HG03159 (cell line): ENCODE results near the gene DIAPH3.

Experiments used
- ATAC-seq: cut with Tn5 transposase; IDR thresholded peaks from one replicate; pipeline ENCODE4 v1.9.1; 2021; ENCODE audit warnings: mild to moderate bottlenecking, moderate library complexity; ENCODE audit not compliant: unreplicated experiment

DIAPH3 gene

DNA sequence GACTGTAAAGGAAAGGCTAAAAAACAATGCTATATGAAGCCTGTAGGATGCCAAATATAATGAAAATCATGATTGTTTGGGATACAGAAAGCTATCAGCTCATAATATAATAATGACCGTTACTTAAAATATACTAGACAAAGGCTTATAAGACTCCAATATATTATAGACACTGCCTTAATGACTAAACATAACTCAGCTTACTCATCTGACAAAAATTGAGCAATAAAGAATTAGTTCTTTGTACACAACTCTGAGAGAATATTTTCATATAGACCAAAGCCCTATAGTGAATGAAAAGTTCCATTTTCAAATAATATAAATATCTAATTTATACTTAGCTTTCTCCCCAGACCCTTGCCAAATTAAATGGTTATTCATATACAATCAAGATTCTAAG lies 283.3 kb downstream of the DIAPH3 start:
- no peak for ATAC-seq

DNA sequence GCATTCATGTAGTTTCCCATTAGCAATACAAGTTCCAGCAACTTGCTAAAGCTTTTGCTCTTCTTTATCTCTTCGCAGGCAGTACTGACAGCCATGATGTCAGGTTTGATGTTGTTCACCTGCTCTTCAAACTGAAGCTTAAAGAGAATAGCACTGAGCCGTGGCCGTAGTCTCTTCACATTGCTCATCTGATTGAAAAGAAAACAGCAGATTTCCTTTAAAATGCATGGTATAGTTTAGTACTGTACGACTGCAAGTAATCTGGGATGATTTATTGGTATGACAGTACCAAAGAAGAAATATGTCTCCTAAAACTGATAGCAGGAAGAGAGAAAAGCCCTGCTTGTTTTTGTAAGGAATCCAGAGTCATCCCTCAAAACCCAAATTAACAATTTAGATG lies 284.4 kb downstream of the DIAPH3 start:
- ATAC-seq, result no peak

- no peak for ATAC-seq
Measured at GRCh38 chr13:59877933-59878332, 285.8 kb downstream of the DIAPH3 start.

GRCh38 chr13:59874973-59875372 lies 288.8 kb downstream of the DIAPH3 start:
- ATAC-seq, result no peak

- no peak for ATAC-seq
Measured at GRCh38 chr13:59873856-59874255, 289.9 kb downstream of the DIAPH3 start.

- no peak for ATAC-seq
Measured at GRCh38 chr13:59873309-59873708, 290.4 kb downstream of the DIAPH3 start.

DNA sequence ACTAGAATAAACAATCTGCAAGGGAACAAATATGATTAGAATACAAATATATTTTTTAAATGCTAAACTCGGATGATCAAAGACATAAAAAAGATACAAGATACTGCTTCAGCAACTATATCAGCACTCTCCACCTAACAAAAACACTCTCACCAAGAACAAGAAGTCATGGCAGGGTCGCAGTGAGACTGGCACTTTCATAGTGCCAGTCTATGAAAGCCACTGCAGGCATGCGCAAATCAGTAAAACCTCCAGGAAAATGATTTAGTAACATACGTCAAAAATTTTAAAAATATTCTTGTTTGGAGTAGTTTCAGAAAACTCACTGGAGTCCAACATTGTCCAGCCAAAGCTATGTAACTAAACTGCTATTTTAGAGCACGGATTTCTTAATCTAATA lies 295.9 kb downstream of the DIAPH3 start:
- ATAC-seq, result no peak

DNA sequence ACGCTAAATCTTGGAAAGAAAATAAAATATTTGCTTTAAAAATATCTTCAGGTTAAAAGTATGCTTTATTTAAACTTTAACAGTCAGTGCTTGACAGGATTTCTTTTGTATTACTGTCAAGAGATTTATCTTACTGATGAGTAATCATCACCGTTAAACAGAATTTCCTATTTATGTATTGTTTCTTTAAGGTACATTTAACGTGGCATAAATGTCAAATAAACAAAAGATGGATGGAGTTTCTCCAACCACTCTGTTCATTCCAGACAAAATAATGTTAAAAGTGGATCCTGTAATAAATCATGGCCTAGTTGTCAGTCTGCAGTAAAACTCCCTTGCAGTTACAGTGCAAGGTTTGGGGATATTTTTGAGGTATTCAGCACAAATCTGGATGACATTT lies 298.3 kb downstream of the DIAPH3 start:
- no peak for ATAC-seq

- no peak for ATAC-seq
Measured at GRCh38 chr13:59863621-59864020, 300.1 kb downstream of the DIAPH3 start.

- no peak for ATAC-seq
Measured at GRCh38 chr13:59861676-59862075, 302.1 kb downstream of the DIAPH3 start.

DNA sequence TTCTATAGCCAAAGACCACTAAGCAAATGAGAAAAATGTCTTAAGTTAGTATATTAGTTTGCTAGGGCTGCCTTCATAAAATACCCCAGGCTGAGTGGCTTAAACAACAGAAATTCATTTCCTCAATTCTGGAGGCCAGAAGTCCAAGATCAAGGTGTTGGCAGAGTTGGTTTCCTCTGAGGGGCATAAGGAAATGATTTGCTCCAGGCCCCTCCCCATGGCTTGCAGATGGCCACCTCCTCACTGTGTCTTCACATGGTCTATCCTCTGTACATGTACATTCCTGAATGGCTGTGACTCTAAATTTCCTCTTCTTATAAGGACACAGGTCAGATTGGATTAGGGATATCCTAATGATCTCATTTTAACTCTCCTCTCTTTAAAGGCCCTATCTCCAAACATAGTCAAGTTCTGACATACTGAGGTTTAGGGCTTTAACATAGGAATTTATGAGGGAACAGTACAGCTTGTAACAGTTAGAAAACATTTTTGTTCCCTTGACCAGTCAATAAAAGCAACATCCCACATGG lies 307.4 kb downstream of the DIAPH3 start:
- ATAC-seq, result no peak

- ATAC-seq, result no peak
Measured at GRCh38 chr13:59846845-59847620, 316.7 kb downstream of the DIAPH3 start.

DNA sequence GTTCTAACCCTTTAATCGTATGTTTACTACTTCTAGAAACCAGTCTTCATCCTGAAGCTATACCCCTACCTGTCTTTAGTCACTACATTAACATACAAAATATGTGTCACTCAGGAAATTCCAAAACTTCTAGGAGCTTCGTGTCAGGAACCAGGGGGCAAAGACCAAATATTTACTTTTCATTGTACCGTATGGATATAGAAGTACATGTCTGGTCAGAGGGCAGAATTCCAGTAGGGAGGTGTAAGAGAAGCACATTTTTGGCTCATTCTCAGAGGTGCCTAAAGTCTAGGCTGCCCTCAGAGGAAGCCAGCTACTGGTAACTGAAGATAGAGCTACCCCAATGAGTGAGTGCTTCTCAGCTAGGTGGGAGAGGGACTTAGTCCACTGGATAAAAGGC lies 320.7 kb downstream of the DIAPH3 start:
- no peak for ATAC-seq

GRCh38 chr13:59842507-59842906 lies 321.2 kb downstream of the DIAPH3 start:
- no peak for ATAC-seq

- ATAC-seq, result no peak
Measured at GRCh38 chr13:59839186-59839585, 324.5 kb downstream of the DIAPH3 start.

DNA sequence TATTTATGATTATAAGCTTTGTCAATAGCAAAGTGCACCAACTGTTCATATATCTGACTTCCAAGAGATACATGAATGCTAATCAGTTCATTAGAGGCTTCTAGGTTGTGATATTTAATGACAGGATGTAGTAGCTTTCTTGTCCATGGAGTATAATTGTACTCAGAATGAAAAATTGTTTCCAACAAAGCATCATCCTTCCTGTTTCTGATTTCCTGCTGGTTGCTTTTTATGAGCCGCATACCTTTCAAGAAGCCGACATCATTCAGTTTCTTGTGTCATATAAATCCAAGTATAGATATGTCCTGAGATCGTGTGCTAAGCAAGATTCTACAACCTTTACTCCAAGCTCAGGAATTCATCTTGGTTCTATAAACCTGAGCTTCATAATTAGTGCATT lies 326.6 kb downstream of the DIAPH3 start:
- no peak for ATAC-seq

DNA sequence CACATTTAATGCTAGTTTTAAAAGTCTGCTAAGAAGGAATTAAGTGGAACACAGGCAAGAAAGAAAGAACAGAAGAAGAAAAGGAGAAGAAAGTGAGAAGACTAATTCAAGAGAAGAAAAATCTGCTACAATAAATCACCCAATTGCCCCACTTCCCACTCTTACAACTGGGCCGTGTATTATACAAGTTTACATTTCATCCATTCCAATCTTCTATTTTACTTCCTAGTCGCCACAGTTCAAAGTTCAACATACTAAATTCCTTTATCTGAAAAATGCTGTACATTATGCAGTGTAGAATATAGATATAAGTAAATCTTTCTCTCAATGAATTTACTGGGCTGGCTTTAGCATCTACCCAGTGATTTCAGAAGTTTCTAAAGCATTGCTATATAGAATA lies 328.2 kb downstream of the DIAPH3 start:
- no peak for ATAC-seq

- ATAC-seq, result no peak
Measured at GRCh38 chr13:59834801-59835200, 328.9 kb downstream of the DIAPH3 start.

- ATAC-seq, result no peak
Measured at GRCh38 chr13:59829690-59830089, 334.0 kb downstream of the DIAPH3 start.

DNA sequence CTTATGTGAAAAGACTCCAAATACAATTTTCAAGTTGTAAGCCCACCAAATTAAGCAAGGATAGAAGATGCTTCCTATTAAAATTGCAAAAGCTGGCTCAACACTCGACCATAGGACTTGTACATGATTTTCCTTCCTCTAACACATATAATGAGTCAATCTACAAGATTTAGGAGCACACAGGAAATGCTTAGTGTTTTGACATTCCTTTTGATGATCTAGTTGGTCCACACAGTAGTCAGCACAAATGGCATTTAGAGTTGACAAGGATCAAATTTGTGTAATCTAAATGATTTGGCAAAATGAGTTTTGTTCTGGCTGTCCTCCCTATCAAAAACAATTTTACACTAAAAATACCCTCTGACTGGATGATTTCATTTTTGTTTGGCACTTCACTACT lies 340.2 kb downstream of the DIAPH3 start:
- no peak for ATAC-seq

DNA sequence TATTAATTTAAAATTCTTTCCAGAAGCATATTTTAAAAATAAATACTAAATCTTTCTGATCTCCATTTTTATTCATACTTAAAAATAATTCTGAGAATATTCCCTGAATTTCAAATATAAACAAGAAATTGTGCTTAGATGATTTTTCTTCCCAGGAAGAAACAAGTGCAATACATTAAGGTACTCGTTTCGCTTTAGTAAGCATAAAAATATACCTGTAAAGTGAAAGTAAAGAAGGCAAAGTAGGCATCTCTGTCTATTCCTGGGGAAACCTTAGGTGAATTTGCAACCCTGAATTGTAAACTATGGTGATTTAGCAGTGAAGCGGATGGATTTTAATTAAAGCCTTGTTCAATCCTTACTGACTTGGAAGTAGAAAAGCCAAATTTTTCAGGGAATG lies 354.2 kb downstream of the DIAPH3 start:
- no peak for ATAC-seq

- no peak for ATAC-seq
Measured at GRCh38 chr13:59806801-59807200, 356.9 kb downstream of the DIAPH3 start.
